GM12872 (cell line): Measurements from ENCODE around the gene ADORA3.

Experiments used
- CTCF ChIP-seq: IDR thresholded peaks from 3 replicates; pipeline ENCODE4 v1.5.1; 2011; ENCODE audit warnings: low read depth, mild to moderate bottlenecking, low read length, moderate library complexity; ENCODE audit not compliant: insufficient read depth

The ADORA3 gene

GRCh38 chr1:111489604-111490003 is 13.8 kb downstream of the ADORA3 start:
- no peak for TF ChIP-seq CTCF

DNA sequence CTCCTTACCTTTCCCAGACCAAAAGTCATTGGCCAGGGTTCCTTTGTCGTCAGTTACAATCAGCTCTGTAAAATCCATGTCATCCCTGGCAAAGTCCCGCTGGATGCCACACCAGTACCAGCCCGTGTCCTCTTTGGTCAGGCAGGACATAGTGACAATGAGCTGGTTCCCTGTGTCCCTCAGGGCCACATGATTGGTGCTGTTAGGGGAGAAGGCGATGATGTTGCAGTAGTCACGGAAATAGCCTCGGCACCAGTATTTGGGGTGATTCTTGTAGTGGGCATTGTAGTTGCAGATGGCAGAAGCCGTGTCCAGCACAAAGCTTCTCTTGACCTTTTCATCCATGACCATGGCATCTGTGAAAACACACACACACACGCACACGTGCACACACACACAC is 14.8 kb downstream of the ADORA3 start:
- TF ChIP-seq CTCF, result no peak

DNA sequence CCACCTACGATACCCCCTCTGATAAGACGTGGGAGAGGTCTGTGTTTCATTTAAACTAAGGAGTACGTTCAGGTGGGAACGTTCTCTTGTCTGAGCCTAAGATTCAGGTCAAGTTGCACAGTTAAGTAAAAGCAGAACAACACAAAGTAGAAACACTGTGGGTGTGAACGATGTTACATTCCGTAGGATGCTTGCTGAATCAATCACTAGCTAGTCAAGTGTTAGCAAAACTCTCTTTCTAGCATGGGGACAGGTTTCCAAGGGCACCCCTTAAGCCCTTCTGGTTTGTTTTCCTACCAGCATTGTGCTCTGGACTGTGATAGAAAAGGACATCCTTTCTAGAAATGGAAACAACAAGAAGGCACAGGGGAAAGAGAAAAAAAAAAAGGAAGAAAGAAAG is 16.3 kb downstream of the ADORA3 start:
- TF ChIP-seq CTCF, result no peak

DNA sequence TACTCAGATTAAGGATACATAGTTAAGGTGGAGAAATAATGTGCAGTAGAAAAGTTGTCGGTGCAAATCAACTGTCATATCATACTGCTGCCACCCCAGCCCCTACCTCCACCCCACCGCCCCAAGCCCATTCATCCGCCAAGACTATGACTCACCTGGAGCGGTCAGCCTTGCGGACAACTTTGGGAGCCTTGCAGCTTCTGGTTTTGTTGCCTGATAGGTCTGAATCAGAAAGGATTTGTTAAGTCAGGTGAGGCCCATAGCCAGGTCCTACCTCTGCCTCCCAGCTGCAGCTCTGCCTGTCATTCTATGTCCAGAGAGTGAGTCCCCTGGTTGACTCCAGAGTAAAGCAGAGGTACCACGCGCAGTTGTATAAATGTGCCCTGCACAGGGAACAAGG is 17.0 kb downstream of the ADORA3 start:
- no peak for TF ChIP-seq CTCF

- no peak for TF ChIP-seq CTCF
Measured at GRCh38 chr1:111484391-111485026, 18.9 kb downstream of the ADORA3 start.

DNA sequence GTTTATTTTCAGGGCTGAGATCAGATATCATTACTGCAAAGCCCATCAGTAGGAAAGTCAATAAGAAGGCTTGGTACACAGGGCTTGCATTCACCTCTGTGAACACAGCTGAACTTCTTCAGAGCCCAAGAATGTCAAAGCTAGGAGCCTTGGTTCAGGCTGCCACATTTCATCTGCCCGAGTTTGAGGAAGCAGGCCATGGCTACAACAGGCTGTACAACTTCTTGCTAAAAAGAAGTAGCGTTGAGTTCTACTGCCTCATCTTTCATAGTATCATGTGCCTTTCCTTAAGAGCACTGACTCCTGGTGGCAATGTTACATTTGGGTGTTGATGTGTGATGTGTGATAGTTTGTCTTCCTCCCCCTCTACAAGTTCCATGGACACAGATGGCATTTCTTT is 19.6 kb downstream of the ADORA3 start:
- no peak for TF ChIP-seq CTCF

DNA sequence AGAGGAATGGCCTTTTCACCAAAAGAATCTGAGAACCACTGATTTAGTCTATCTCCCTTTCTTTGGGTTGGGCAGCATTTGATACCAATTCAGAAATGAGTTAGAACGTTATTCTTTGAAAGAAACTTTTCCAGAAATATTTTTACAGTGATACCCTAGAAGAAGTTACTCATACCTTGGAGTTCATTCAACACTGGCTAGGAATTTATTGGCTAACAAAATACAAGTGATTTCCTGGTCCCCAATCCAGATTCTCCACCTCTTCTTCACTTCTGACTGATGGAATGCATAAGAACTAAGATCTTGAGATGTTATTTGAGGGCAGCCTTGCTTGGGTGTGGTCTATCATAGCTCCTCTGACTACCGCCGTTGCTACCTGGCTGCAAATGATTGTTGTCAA is 20.3 kb downstream of the ADORA3 start:
- no peak for TF ChIP-seq CTCF
